ENCODE data around the gene OR6B1.

DNA sequence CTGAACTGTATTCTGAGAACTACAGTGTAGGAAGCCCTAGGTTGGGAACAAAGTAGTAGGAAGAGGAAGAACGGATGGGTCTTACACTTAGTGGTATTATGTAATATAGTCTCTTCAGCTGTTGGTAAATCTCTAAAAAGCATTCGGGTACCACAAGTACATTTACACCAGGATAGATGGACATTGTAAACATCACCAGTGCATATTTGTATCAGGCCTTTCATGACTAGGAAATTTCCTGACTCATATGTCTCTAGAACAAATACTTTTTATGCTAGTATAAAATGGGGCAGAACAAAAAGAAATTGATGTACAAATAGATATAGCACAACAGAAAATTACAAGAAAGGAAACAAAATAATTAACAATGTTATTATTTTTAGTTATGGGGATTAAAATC lies 21.5 kb upstream of the OR6B1 start:
- TF ChIP-seq, protein P1, sequence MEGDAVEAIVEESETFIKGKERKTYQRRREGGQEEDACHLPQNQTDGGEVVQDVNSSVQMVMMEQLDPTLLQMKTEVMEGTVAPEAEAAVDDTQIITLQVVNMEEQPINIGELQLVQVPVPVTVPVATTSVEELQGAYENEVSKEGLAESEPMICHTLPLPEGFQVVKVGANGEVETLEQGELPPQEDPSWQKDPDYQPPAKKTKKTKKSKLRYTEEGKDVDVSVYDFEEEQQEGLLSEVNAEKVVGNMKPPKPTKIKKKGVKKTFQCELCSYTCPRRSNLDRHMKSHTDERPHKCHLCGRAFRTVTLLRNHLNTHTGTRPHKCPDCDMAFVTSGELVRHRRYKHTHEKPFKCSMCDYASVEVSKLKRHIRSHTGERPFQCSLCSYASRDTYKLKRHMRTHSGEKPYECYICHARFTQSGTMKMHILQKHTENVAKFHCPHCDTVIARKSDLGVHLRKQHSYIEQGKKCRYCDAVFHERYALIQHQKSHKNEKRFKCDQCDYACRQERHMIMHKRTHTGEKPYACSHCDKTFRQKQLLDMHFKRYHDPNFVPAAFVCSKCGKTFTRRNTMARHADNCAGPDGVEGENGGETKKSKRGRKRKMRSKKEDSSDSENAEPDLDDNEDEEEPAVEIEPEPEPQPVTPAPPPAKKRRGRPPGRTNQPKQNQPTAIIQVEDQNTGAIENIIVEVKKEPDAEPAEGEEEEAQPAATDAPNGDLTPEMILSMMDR (IDR thresholded peaks at IDR 0.05): no peak
- no peak for TF ChIP-seq POLR2A (IDR thresholded peaks at IDR 0.05)

Measured in Peyer's patch (tissue), 4 donors.